ENCODE results near the gene ALDH9A1.

- no peak for TF ChIP-seq CHD1 (IDR thresholded peaks at IDR 0.05; ENCODE audit: low read depth, low read length)
- TF ChIP-seq CTCF (conservative IDR thresholded peaks at IDR 0.05; ENCODE audit: low read depth, low read length) = no peak
- no peak for TF ChIP-seq SMC3 (IDR thresholded peaks at IDR 0.05; ENCODE audit: low read depth, low read length)
Measured at GRCh38 chr1:165698761-165699052, 345 bp upstream of the ALDH9A1 start.
